MCF 10A (cell line): Measurements from ENCODE around the gene MYL12A. TPM values are rescaled to one million over a fixed set of nuclear protein-coding genes. Genes with fewer than 3 reads are reported as not detected.

Experiments used
- BruUV-seq: library from RNA; stranded (reverse); fragments of 400-500 nt; replicated peaks from 2 replicates; lab custom pipeline; 2021; lab: Mats Ljungman, UMichigan
- CTCF ChIA-PET: fragments of 300-600 bp; sonication (Branson Sonifier 250); formaldehyde crosslinking; extraction: SDS; loops from one replicate; lab custom pipeline; 2021; ENCODE audit warnings: antibody characterized with exemption, inconsistent platforms; lab: Yijun Ruan, JAX
- POLR2A ChIA-PET: fragments of 300-600, 350-650 bp; sonication (Branson Sonifier 250); formaldehyde crosslinking; extraction: SDS; loops from one replicate; lab custom pipeline; 2020; ENCODE audit warnings: antibody characterized with exemption, inconsistent platforms; lab: Yijun Ruan, JAX
- DNase-seq: peaks from one replicate; pipeline ENCODE4 v3.0.0-alpha.2; 2018; ENCODE audit not compliant: unreplicated experiment
- H3K27ac Mint-ChIP-seq: one replicate; pipeline ENCODE4 v1.8.0; 2022; ENCODE audit warnings: mild to moderate bottlenecking, low read depth, mixed read lengths; ENCODE audit not compliant: unreplicated experiment
- H3K27me3 Mint-ChIP-seq: one replicate; pipeline ENCODE4 v1.8.0; 2022; ENCODE audit warnings: mixed read lengths; ENCODE audit not compliant: insufficient read depth, unreplicated experiment
- H3K36me3 Mint-ChIP-seq: one replicate; pipeline ENCODE4 v1.8.0; 2022; ENCODE audit warnings: mild to moderate bottlenecking, moderate library complexity, mixed read lengths; ENCODE audit not compliant: insufficient read depth, unreplicated experiment
- H3K4me1 Mint-ChIP-seq: one replicate; pipeline ENCODE4 v1.8.0; 2022; ENCODE audit warnings: mixed read lengths; ENCODE audit not compliant: insufficient read depth, unreplicated experiment
- H3K4me3 Mint-ChIP-seq: one replicate; pipeline ENCODE4 v1.8.0; 2022; ENCODE audit warnings: mild to moderate bottlenecking, moderate library complexity, mixed read lengths; ENCODE audit not compliant: unreplicated experiment
- H3K9me3 Mint-ChIP-seq: one replicate; pipeline ENCODE4 v1.8.0; 2022; ENCODE audit warnings: mixed read lengths; ENCODE audit not compliant: unreplicated experiment
- CTCF ChIP-seq: fragments of 200-600 bp; IDR thresholded peaks from one replicate; pipeline ENCODE4 v1.8.0; 2022; ENCODE audit warnings: antibody characterized with exemption, mild to moderate bottlenecking; ENCODE audit not compliant: unreplicated experiment
- intact Hi-C: fragments of 100-400 bp; cut with micrococcal nuclease; formaldehyde crosslinking; loops from 2 replicates; pipeline ENCODE4 v1.14.1; 2022
- total RNA-seq: library from RNA; stranded (reverse); gene quantifications from 2 replicates; pipeline ENCODE4 v1.2.3, GENCODE V29; 2022

Gene MYL12A
- total RNA-seq, 1 experiment from 2014 or later = 332 TPM

GRCh38 chr18:3305354-3305762 is 57.8 kb downstream of the MYL12A start:
- TF ChIP-seq CTCF = no peak
- no TSS peak for BruUV-seq
- intact Hi-C loops = loop anchor here (1.0 to 2.0 kb wide), 2 partner anchors 16 to 63 kb away; no protein-coding TSS in a partner anchor
- Mint-ChIP-seq H3K4me3 (peak overlapping the region; percentile 58), H3K27ac (peak overlapping the region; percentile 91), H3K36me3 (no peaks in the 10 kb centered on the region), H3K27me3 (no peaks in the 10 kb centered on the region), H3K9me3 (no peaks in the 10 kb centered on the region), H3K4me1 (peaks cover 17% of the 10 kb centered on the region)
- ChIA-PET CTCF (interaction anchor here (0.7 to 2.3 kb wide), 2 partner anchors 8 to 42 kb away, joined by 3 to 7 read pairs; no protein-coding TSS in a partner anchor), POLR2A (interaction anchor here (0.6 to 3.0 kb wide), 20 partner anchors 8 to 361 kb away, joined by 3 to 40 read pairs (median 4); partner anchors contain the start of gene MYL12A)
- peak; percentile 98 for DNase-seq

Other genes starting within 250 kb of the MYL12A start
- gene LPIN2, start 234.7 kb upstream of the MYL12A start, total RNA-seq = 13.1 and 15.9 TPM in 2 replicates
- gene MYOM1, start 27.8 kb upstream of the MYL12A start, total RNA-seq = 0.21 and 0.88 TPM in 2 replicates
- 175 and 229 TPM in 2 replicates for gene MYL12B, start 14.3 kb downstream of the MYL12A start, total RNA-seq
- 161 and 172 TPM in 2 replicates for gene TGIF1, start 202.4 kb downstream of the MYL12A start, total RNA-seq